ENCODE data around the gene POLDIP3.

The POLDIP3 gene

DNA sequence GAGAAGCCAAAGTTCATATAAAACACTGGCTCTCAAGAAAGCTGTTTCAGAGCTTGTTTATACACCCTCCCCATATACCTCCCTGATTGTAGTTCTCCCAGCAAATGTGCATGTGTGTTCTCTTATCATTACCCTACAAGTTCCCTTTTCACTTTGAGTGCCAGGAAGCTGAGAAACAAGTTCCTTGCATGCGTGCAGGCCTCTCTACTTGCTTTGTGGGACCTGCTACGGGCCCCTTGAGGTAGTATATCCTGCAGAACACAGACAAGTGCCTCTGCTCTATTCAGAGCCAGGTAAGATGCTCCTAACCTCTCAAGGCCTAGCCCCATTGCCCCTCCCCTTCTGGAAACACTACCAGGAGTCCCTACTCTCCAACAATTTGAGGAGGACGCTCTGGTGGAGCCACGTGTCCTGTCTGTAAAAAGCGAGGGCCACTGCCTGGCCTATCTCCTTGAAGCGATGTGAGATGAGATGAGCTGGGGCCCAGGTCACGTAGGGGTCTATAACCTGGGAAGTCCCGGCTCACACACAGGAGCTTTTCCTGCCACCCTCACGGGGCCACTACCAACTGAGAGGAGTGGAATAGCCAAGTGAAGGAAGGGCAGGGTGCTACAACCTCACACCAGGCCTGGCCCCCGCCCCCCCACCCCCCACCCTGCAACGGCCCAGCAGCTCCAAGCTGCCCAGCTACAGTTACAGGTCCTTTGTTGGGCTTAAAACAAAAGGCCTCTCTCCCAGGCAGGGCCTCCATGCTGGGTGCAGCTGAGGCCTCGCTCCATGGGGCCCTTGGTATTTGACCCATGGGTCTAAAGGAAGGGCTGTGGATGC is 28.3 kb upstream of the POLDIP3 start:
- no peak for DNase-seq

- no peak for DNase-seq
These were observed 27.2 kb upstream of the POLDIP3 start for GRCh38 chr22:42641801-42642413.

GRCh38 chr22:42639541-42640241 is 25.0 kb upstream of the POLDIP3 start:
- no peak for DNase-seq

DNA sequence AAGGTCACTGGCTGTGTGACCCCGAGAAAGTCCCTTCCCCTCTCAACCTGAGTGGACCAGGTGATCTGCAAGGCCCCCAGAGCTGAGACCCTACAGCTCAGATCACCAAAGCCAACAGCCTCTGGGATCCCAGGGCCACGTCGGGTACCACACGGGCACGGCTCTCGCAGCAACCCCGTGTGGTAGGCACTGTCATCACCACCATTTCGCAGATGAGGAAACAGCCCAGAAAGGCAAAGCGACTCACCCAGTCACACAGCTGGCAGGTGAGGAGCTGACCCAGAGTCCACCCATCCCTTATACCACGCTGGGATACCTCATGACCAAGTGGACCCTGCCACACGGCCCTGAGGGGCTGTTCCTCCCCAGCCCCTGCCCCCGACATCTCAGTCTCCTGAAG is 22.9 kb upstream of the POLDIP3 start:
- no peak for DNase-seq

DNA sequence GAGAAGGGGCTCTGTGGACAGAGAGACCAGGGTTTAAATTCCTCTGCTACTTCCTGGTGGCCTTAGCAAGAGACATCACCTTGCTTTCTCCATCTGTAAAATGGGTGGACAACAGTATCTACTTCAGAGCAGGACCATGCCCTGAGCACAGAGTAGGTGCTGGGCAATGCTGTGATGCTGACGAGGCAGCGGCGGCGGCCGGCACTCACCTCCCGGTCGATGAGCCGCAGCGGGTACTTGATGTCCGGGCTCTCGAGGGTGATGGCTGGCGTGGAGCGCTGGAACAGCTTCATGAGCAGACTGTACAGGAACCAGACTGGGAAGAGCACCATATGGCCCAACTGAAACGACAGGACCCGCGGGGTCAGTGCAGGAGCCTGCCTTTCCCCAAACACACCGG is 21.8 kb upstream of the POLDIP3 start:
- DNase-seq = no peak

DNA sequence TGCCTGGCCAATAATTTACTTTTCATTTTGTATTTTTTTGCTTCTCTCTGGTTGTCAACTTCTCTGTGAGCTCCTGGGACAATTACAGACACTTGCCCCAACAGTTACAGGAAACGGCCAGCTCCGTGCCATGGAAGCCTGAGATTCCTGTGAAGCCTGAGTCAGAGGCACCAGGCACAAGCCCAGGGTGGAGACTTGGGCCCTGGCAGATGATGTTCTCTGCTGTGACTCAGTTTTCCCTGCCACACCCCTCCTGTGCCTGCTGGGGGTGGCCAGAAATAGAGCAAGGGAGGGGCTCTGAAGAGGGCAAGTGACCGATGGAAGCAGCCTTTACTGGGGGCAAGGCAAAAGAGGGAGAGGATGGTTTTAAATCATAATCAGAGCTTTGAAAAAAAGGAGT is 20.8 kb upstream of the POLDIP3 start:
- DNase-seq = no peak

GRCh38 chr22:42633013-42633412 is 18.3 kb upstream of the POLDIP3 start:
- no peak for DNase-seq

GRCh38 chr22:42632096-42632495 is 17.4 kb upstream of the POLDIP3 start:
- DNase-seq = no peak

GRCh38 chr22:42630901-42631602 is 16.4 kb upstream of the POLDIP3 start:
- no peak for DNase-seq

DNA sequence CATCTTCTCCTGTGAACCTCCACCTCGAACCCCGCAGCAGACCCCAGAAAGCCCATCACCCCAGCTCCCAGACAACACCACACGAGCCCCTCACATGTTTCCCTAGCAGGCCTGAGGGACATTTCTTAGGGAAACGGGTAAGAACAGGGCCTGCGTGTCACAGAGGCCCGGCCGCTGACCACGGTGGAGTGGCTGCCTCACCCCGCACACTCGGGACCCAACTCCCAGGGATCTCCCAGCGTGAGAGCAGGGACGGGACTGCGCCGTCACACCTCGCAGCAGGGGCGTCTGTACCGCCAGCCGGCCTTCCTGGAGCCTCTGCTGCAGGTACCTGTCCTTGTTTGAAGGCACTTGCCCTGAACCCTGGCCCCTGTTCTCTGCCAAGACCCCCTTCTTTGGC is 15.5 kb upstream of the POLDIP3 start:
- no peak for DNase-seq

DNA sequence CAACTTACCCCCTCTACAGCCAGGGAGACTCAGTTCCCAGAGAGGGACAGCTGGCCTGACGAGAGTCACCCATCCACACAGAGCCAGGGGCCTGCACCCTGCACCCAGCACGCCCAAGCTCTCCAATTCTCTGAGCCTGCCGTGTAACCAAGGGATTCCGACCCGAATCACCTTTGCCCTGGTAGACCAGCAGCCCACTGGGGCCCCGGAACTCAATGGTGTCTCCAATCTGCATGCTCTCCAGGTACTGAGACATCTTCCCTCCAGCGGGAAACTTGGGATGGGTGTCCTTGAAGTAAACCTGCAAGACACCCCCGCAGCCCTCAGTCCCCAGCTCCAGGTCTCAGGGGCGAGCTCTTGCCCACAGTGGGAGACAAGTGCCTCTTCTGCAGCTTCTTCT is 13.3 kb upstream of the POLDIP3 start:
- no peak for DNase-seq

- DNase-seq = no peak
These were observed 12.4 kb upstream of the POLDIP3 start for GRCh38 chr22:42626951-42627625.

DNA sequence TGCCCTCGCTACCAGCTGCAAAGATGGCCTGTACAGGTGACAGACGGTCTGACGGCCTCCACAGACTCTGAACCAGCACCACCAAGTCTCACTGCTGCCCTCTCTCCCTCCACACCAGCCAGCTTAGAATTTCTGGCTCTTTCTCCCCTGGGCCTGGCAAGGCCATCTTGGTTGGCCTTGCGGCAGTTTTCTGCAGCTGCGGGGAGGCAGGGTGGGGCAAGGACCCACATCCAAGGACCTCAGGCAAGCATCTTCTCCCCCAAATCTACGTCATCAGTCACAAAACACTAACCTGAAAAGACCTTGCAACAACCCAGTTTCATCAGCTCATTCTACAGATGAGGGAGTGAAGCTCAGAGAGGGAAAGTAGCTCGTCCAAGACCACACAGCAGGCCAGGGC is 11.7 kb upstream of the POLDIP3 start:
- DNase-seq = no peak

- DNase-seq = no peak
These were observed 10.7 kb upstream of the POLDIP3 start for GRCh38 chr22:42625416-42625815.

DNA sequence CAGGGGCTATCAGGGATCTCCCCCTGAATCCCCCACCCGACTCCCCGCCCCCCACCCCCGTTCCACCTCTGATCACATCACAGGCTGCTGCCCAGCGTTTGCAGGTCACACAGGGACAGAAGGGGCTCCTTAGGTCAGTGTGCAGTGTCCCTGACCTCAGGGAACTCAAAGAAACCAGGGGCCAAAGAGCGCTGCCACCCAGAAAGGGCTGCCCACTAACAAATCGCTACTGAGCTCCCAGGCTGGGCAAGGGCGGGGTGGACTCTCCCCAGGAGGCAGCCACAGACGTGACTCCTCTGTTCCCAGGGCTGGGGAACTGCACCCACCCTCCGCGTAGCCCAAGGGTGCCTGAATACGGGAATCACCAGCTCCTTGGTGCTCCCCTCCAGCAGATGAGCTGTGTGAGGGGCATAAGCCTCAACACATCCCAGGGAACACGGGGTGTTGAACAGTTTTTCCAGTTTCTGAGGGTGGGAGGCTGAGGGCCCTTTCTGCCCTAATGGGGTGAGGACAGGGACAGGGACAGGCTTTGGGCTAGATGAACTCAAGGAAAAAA is 9.9 kb upstream of the POLDIP3 start:
- no peak for DNase-seq

DNA sequence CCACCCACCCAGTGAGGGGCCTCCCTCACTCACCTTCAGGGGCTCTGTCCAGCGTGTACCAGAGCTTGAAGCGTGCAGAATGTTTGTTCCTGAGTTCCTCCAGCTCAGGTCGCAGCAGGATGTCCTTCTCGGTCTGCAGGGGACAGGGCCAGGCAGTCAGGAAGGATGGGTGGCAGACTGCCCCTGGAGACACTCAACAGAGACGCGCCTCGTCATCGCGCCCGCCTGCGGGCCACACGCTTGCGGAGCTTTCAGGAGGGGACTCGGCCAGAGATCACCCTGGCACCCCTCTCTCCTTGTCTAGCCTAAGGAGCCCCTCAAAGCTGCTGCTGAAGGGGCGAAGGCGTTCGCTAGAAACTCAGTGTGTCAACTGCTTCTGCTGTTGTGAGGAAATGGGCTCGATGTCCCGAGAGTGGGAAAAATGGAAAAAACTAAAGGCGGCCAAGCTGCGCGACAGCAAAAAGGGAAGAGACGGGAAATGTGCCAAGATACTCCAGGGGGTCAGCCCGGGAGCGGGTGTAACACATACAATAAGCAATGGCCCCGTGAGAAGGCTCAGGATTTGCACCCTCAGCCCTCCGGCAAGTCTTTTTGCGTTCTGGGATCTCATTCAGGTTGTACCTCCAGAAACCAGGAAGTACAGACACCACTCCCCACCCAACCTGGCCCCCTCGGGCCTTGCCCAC is 9.2 kb upstream of the POLDIP3 start:
- DNase-seq = no peak

- no peak for DNase-seq
These were observed 8.6 kb upstream of the POLDIP3 start for GRCh38 chr22:42623301-42623751.

GRCh38 chr22:42622061-42622710 is 7.5 kb upstream of the POLDIP3 start:
- DNase-seq = no peak

DNA sequence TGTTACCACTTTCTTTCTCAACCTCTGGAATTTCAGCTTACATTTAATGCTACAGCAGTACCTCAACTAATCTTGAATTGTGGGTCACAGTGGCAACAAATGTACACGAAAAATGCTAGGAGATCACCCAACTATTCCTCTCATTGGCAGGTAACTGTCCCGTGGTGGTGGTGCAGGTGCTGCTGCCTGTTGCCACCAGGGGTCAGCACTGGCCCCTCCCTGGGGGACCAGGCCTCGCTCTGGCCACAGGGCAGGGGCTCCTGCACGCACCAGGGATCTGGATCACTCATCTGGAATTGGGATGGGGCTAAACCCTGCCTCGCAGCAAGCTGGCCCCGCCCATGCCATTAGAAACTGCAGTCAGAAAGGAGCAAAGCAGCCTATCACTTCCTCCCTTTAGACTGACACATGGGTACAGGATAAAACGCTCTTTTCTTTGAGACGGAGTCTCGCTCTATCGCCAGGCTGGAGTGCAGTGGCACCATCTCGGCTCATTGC is 6.9 kb upstream of the POLDIP3 start:
- peak; percentile 55 for DNase-seq

DNA sequence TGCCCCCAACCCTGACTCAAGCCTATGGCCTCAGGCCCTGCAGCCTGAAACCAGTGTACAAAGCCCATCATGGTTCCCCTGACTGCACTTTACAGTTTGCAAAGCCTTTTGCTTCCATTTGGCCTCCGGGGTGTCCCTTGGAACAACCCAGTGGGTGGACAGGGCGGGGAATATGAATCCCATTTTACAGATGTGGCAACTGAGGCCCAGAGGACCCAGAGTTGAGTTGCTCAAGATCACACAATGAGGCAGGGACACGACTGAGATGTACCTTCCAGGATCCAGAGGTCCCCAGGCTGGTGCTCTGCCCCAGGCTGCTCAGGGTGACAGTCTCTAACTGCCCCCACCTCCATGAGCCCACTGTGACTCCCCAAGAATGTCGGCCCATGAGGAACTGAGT is 5.4 kb upstream of the POLDIP3 start:
- DNase-seq = no peak
